GM03348 (cell line): ENCODE data around the gene C5orf58.

Source experiments
- DNase-seq: peaks from one replicate; pipeline ENCODE4 v3.0.0; 2012; ENCODE audit warnings: low spot score

Gene C5orf58

GRCh38 chr5:170283296-170283695 lies 50.5 kb downstream of the C5orf58 start:
- DNase-seq, result no peak

GRCh38 chr5:170284231-170284630 lies 51.4 kb downstream of the C5orf58 start:
- DNase-seq, result no peak

GRCh38 chr5:170285181-170285580 lies 52.4 kb downstream of the C5orf58 start:
- DNase-seq, result no peak

GRCh38 chr5:170286386-170286925 lies 53.7 kb downstream of the C5orf58 start:
- no peak for DNase-seq

- DNase-seq, result no peak
These were observed 54.7 kb downstream of the C5orf58 start for GRCh38 chr5:170287532-170287931.

- no peak for DNase-seq
These were observed 55.4 kb downstream of the C5orf58 start for GRCh38 chr5:170288151-170288550.

GRCh38 chr5:170288551-170288950 lies 55.8 kb downstream of the C5orf58 start:
- no peak for DNase-seq

GRCh38 chr5:170289121-170289520 lies 56.3 kb downstream of the C5orf58 start:
- DNase-seq, result no peak

- no peak for DNase-seq
These were observed 57.0 kb downstream of the C5orf58 start for GRCh38 chr5:170289764-170290163.

- DNase-seq, result no peak
These were observed 57.7 kb downstream of the C5orf58 start for GRCh38 chr5:170290498-170290897.

GRCh38 chr5:170292179-170293104 lies 59.7 kb downstream of the C5orf58 start:
- DNase-seq, result no peak

GRCh38 chr5:170293273-170293672 lies 60.5 kb downstream of the C5orf58 start:
- DNase-seq, result no peak

- no peak for DNase-seq
These were observed 61.3 kb downstream of the C5orf58 start for GRCh38 chr5:170294057-170294456.

GRCh38 chr5:170294556-170294955 lies 61.8 kb downstream of the C5orf58 start:
- no peak for DNase-seq
